GM21381 (cell line): ENCODE results near the gene WEE1.
"Not testable (repeated sequence)": the region's sequence is repeated elsewhere in the genome, so short reads cannot be mapped to it uniquely, and the experiment has no call there.

Experiments
- ATAC-seq: cut with Tn5 transposase; IDR thresholded peaks from one replicate; pipeline ENCODE4 v1.9.1; 2021; ENCODE audit warnings: mild to moderate bottlenecking, moderate library complexity; ENCODE audit not compliant: unreplicated experiment

Gene WEE1

DNA sequence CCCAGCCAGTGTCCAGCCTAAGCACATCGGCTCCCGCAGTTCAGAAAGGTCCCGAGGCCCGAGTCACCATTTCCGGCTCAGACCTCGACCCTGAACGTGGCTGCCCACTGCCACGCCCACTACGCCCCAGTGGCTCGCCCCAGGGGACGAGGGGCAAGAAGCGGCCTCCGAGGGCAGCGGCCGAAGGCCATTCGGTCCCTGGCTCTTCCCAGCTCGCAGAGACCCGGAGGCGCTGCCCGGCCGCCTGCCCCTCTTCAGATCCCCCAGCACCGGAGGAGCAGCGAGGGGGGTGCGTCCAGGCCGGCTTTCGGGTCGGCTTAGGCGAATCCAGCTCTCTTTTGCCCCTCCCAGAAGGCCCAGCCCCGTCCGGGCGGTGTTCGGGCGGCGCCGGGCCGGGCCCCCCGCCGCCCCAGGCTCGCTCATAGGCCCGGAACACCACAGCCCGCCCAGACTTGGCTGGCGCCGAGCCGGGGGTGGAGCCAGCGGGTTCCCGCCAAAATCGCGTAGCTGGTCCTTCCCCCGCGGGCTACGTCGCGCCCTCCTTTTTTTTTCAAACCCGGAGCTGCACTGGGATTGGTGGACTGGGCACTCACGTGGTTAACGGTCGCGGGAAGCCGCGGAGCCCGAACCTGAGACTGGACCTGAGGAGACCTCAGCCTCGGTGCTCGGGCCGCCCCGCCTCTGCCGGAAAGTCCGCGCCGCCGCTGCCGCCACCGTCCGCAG lies at the start of gene WEE1:
TSS of gene WEE1 (plus strand) at position 619 of the 723 bp plus-strand sequence. CDS start 264 bp downstream, outside the sequence.
- ATAC-seq = peak; percentile 84

DNA sequence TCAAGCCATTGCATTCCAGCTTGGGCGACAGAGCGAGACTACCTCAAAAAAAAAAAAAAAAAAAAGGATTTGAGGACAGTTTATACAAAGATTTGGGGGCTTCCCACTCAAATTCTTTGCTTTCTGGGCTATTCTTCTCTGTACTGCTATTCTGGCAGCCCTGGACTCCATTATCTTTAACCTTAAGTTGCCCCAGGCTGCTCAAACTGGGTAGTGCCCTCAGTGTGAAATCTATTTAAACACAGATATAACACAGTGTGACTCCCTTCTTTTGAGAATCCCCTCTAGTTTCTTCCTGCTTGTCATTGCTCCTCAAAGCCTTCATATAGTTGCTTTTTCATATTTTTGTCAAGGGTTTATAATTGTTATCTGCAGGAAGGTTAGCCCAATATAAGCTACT lies 49.5 kb upstream of the WEE1 start:
- no peak for ATAC-seq

DNA sequence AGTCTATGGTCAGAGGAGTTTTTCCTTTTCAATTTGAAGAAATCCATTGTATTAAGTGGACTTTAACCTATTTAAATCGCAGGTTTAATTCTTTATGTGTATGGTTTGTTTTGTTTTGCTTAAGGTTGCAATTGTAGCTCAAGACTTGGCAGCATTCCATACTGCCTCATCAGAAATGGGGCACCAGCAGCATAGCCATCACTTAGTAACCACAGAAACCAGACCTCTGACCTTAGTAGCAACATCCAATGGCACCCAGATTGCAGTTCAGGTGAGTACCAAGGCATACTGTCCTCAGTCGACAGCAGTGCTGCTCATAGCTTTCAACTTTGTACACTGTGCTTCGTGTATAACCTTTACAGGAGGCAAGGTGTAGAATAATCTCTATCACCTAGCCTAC lies 48.4 kb upstream of the WEE1 start:
- ATAC-seq = no peak

DNA sequence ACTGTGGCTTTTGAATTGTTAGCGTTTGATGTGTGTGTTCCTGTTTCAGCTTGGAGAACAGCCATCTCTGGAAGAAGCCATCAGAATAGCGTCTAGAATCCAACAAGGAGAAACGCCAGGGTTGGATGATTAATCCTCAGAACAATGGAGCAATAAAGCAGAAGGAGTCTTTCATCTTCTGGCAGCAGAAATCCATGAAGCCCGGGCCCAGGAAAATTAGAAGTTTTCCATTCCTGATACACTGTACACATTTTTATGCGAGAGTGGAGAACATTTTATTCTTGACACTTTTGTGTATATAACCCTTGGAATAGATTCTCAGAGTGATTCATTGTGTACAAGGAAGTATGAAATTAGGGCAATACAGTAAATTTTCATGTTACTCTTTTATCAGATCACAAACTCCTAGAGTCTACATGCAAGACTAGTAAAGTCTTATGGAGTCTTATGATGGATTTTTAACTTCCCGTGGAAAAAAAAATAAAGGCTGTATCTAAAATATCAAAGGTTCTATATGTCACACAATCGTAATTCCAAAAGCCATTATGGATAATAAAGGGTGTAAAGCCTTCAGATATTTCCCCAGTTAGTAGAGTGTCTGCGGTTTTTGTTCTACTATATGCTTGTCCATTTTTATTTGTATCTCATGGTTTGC lies 45.9 kb upstream of the WEE1 start:
- no peak for ATAC-seq

DNA sequence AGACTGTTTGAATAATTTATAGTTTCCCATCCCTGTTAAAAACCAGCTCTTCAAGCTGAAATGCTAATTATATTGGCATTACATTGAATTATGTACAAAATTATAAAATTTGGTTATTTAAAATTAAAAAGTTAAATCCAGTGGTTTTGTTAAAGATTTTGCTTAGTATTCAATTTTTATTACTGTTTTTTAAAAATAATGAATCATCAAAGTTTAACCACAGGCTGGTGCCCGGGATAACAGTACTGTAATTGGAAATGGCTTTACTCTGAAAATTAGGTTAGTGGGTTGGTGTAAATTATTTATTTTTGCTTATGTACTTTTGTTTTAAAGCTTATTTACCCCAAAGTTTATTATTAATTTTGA lies 45.4 kb upstream of the WEE1 start:
- no peak for ATAC-seq

DNA sequence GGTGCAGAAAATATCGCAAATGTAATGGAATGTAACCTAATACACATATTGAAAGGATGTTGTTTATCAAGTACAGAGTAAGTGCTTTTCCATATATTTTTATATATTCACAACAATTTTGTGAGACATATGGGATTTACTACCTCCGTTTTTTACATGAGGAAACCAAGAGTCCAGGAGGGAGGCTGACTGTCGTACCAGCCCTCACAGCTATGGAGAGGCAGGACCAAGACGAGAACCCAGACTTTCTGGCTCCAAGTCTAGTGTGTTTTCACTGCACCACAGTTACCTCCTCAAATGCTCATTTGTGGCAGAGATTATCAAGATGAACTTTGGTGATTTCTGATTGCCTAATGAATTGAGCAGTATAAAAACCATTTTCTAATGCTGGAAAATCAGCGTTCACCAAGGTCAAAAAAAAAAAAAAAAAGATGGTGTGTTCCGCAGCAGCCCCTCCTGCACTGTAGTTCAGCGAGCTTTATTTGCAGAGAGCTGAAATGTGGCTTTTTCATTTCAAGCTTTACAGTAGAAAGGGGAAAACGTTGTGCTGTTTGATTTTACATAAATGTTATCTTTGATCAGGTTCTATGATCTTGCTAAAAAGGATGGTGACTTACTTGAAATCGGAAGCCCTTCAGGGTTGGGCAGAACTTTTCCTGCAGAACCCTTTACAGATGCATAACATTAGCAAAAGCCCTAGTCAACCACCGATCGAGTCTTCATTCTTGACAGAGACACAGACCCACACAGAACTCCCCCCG lies 44.7 kb upstream of the WEE1 start:
- ATAC-seq = no peak

DNA sequence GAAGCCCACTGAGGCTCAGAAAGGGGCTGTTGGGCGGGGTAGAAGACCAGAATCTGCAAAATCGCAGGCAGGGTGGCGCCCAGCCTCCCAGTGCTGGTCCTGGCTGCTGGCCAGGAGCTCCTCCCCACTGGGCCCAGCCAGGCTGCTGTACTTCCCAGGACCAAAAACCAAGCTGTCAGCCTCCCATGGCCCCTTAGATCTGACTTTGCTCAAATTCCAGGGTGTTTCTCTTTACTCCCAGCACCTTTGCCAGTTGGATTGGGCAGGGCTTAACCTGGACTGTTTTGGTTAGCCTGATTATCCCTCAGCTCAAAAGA lies 44.2 kb upstream of the WEE1 start:
- no peak for ATAC-seq

DNA sequence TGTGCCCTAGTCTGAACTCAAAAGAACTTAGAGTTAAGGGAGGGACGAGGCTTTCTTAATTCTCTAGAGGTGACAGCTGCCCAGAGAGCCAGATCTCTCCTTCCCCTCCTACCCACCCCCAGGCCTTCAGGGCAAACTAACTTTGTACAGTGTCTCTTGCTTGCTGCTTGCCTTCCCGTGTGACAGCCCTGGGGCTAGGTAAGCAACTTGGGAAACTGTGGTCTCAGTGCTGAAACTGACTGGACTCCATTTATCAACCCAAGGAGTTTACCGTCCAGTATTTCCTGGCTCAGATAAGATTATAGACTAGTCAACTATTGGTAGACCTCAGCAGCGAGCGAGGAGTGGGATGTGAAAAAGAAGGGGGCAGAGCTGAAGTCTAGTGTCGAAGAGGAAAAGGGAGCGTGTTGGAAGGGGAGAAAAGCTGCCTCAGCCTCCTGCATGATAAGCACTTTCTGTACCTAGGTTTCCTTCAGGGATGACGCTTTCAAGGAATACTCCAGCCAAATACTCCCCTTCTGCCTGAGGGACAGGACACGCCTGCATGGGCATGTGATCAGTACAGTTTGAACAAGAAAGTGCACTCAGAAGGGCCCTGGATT lies 43.3 kb upstream of the WEE1 start:
- ATAC-seq = no peak

DNA sequence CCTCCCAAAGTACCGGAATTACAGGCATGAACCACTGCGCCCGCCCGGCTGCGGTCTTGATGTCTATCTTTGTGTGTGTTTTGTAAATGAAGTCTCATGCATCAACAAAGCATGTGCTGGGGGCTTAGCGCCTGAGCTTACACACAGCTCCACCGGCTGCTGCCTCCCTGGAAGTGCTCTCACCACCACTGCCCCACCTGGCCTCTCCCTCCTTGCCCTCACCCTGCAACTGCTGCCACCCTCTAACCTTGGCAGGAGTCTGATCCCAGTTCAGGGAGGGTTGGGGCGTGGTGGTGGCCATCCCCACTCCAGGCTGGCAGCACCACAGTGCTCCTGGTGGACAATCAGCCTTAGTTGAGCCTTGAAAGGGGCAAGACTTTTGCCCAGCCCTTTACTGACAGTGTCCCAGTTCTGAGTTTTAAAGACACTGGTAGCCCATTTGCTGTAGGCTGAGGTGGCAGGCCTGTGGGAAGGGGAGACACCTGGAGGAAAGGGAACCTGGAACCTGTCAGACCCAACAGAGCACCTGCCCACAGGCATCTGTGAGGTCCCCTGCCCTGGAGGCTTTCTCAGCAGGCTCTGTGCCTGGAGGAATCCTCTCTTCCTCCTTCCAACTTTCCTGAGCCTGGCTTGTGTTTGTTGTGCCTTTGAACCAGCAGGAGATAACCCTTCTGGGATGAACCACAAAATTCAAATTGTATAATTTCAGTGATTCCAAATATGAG lies 42.4 kb upstream of the WEE1 start:
- ATAC-seq = no peak

DNA sequence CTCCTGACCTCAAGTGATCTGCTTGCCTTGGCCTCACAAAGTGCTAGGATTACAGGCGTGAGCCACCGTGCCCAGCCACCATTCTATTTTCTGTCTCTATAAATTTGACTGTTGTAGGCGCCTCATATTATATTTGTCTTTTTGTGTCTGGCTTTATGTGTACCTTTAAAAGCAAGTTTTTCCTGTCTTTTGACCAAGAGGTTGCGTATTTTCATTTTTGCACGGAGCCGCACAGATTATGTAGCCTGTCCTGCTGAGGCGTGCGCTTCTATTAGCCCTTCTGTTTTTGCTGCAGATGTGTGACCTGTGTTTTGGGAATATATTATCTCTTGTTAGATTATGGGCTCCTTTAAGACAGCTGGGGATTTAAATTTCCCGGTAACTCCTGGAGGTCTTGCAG lies 40.4 kb upstream of the WEE1 start:
- ATAC-seq = no peak

DNA sequence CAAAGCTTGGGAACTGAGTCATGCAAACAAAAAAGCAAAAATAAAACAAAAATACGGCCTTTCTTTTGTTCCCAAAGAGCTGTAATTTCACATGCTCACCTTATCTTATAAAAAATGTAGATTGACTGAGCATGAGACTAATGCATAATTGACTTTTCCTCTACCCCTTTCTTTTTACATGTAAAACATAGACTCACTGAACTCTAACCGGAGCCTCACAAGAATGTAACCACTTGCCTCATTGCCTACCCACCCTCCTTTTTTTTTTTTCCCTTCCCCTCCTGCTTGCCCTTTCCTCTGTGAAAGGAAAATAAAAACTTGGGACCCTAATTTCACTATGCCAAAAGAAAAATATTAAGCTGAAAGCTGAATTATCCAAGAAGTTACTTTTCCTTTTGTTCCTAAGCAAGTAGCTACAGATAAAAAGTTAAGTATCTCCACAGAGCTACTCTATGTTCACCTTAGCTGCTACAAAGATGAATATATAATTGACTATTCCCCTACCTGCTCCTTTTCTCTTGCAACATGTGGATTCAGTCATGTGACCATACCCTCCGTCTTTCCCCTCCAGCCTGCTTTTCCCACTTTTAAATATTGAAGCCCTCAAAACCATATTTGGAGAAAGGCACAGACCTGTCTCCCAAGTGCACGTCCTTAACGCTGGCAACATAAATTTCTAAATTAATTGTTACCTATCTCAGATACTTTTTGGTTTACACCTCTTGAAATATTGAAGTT lies 39.6 kb upstream of the WEE1 start:
- ATAC-seq = no peak

DNA sequence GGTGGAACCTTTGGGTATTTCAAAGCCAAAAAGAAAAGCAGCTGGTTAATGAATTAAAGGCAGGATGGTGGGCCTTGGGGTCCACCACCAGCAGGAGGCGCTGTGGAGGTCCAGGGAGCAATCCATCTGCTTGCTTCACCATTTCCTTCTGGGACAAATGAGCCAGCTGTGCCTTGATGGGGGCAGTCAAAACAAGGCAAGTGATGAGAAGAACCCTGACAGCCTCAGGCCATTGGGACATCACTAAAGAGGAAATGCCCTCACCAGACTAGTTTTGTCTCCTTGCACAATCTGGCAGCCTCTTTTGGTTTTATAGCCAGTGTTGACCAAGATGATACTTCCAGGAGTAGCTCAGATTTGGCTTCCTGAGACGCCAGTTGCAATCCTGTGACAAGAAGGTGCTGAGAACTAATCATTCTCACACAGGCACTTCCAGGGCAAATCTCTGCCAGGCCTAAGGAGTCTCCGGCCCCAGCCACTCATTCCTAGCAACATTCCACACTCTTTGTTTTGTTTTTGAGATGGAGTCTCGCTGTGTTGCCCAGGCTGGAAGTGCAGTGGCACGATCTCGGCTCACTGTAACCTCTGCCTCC lies 38.2 kb upstream of the WEE1 start:
- ATAC-seq = no peak

DNA sequence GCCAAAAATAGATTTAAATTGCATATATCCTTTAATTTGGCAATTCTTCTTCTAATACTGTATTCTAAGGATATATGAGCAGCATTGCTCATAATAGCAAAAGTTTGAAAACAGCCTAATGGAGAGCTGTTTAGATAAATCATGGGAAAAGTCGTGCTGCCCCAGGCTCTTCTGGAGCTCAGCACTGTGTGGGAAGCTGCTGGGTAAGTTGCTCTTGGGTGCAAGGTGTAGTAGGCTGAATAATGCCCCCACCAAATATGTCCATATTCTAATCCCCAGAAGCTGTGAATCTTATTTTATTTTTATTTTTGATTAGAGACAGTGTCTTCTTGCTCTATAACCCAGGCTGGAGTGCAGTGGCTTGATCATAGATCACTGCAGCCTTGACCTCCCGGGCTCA lies 34.9 kb upstream of the WEE1 start:
- no peak for ATAC-seq

DNA sequence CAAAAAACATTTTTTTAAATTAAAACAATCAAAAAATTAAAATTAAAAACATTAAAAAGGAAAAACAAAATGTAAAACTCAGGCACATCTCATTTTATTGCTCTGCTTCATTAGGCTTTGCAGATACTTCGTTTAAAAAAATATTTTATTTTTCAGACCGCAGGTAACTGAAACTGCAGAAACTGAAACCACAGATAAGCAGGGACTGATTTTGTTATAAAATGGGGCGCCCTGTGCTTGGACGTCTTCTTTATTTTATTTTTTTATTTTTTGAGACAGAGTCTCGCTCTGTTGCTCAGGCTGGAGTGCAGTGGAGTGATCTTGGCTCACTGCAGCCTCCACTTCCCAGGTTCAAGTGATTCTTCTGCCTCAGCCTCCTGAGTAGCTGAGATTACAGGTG lies 24.3 kb upstream of the WEE1 start:
- not testable (repeated sequence) for ATAC-seq

DNA sequence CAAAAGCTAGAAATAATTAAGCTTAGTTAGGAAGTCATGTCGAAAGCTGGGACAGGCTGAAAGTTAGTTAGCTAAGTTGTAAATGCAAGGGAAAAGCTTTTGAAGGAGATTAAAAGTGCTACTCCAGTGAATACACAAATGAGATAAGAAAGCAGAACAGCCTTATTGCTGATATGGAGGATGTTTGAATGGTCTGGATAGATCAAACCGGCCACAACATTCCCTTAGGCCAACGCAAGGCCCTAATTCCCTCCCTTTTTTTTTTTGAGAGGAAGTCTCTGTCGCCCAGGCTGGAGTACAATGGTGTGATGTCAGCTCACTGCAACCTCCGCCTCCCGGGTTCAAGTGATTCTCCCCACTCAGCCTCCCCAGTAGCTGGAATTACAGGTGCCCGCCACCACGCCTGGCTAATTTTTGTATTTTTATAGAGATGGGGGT lies 23.3 kb upstream of the WEE1 start:
- ATAC-seq = no peak

DNA sequence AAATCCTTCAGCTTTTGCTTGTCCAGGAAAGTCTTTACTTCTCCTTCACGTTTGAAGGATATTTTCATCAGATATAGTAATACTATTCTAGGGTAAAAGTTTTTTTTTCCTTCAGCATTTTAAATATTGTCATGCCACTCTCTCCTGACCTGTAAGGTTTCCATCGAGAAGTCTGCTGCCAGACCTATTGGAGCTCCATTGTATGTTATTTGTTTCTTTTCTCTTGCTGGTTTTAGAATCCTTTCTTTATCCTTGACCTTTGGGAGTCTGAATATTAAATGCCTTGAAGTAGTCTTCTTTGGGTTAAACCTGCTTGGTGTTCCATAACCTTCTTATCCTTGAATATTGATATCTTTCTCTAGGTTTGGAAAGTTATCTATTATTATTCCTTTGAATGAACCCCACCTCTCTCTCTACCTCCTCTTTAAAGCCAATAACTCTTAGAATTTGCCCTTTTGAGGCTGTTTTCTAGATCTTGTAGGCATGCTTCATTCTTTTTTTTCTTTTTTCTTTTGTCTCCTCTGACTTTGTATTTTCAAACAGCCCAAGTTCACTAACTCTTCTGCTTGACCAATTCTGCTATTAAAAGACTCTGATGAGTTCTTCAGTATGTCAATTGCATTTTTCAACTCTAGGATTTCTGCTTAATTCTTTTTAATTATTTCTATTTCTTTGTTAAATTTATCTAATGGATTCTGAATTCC lies 12.0 kb upstream of the WEE1 start:
- ATAC-seq = no peak

DNA sequence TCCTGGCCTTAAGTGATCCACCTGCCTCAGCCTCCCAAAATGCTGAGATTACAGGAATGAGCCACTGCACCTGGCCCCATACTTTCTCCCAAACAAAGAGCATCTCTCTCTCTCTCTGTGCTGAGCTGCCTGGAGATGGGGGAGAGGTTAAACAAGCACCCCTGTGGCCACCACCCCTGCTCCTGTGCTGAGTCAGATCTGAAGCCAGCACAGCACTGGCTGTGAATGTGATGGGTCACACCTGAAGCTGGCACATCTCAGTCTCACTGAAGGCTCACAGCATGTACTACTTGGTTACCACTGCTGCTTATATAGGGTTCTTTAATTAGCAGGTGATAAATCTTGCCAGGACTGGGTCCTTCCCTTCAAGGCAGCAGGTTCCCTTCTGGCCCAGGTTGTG lies 10.8 kb upstream of the WEE1 start:
- no peak for ATAC-seq

DNA sequence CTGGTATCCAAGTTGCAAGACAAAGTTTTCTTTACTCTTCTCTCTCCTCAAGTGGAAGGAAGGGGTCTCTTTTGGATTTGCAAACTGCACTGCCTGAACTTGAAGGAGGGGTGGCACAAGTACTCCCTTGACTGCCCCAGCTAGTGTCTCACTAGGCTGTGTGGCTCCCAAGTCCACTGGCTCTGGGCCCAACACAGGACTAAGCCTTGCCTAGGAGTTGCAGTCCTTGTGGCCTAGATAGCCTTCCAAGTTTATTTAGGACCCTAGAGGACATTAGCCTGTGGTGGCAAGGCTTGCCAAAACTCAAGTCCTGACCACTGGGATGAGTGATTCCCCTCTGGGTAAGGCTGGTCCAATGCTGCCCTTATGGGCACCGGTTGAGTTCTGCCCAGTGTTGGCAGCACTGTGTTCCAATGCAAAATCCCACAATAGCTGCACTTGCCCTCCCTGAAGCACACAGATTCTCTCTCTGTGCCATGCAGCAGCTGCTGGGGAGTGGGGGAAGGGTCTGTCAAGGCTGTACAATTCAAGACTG lies 10.2 kb upstream of the WEE1 start:
- ATAC-seq = no peak
